ENCODE measurements around the gene FBLN1.
"Not testable (repeated sequence)": the region's sequence is repeated elsewhere in the genome, so short reads cannot be mapped to it uniquely, and the experiment has no call there.

The FBLN1 gene, protein sequence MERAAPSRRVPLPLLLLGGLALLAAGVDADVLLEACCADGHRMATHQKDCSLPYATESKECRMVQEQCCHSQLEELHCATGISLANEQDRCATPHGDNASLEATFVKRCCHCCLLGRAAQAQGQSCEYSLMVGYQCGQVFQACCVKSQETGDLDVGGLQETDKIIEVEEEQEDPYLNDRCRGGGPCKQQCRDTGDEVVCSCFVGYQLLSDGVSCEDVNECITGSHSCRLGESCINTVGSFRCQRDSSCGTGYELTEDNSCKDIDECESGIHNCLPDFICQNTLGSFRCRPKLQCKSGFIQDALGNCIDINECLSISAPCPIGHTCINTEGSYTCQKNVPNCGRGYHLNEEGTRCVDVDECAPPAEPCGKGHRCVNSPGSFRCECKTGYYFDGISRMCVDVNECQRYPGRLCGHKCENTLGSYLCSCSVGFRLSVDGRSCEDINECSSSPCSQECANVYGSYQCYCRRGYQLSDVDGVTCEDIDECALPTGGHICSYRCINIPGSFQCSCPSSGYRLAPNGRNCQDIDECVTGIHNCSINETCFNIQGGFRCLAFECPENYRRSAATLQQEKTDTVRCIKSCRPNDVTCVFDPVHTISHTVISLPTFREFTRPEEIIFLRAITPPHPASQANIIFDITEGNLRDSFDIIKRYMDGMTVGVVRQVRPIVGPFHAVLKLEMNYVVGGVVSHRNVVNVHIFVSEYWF

DNA sequence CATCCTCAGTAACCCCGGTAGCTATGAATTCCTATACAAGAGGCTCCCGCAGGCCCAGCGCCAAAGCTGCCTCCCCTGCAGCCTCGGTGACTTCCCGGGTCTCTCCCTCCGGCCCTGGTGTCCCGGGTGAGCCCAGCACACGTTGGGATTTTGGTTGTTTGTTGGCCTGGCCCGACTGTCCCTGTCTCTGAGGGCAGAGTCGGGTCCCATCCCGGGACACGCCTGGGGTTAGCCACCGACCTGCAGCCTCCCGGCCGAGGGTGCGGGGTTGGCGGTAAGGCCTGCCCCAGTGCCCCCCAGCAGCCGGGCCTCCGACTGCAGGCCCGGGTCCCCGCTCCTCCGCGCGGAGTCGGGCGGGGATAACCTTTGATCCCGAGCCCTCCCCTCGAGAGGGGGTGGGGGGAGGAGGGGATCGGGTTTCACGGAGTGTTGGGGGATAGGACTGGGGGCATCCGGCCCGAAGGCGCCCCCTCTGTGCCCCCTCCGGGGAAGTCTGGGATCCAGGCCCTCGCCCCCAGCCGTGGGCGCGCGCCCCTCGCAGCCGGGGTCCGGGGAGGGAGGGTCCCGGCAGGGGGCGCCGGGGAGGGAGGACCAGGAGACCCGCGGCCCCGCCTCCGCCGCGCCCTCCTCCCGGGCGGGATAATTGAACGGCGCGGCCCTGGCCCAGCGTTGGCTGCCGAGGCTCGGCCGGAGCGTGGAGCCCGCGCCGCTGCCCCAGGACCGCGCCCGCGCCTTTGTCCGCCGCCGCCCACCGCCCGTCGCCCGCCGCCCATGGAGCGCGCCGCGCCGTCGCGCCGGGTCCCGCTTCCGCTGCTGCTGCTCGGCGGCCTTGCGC, at the start of gene FBLN1:
FBLN1 (plus strand) TSS at position 669 of the 835 bp plus-strand sequence; CDS start at position 772, 103 bp downstream.
- DNase-seq (ENCODE audit: low read depth), result no peak

DNA sequence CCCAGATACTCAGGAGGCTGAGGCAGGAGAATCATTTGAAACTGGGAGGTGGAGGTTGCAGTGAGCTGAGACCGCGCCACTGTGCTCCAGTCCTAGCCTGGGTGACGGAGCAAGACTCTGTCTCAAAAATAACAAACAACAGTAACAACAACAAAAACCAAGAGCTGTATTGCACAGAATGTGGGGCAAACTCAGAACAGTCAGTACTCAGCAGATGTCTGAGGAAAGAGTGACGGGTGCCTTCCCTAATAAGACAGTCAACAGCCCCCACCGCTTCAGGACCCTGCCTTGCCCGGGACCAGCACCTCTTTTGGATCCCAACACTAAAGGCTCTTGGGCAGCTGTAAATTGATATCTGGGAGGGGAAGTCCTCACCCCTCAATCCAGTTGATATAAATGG, 48.9 kb upstream of the FBLN1 start:
- DNase-seq (ENCODE audit: low read depth), result no peak

DNA sequence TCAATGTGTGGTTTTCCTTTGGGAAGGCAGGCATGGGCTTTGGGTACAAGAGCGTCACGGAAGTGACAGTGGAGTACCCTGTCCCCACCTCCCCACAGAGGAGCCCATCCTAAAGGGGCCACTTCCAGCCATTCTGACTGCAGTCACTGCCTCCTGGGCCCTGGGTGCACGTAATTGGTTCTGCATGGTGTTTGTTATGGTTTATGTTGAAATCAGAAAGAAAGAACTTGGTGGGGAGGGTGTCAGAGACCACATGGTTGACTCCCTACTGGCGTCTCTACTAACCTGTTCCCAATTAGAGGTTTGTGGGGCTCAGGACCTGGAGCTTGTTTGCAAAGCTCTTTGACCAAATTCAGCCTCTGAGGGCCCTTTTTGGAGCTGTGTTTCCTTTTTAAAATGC, 48.4 kb upstream of the FBLN1 start:
- no peak for DNase-seq (ENCODE audit: low read depth)

DNA sequence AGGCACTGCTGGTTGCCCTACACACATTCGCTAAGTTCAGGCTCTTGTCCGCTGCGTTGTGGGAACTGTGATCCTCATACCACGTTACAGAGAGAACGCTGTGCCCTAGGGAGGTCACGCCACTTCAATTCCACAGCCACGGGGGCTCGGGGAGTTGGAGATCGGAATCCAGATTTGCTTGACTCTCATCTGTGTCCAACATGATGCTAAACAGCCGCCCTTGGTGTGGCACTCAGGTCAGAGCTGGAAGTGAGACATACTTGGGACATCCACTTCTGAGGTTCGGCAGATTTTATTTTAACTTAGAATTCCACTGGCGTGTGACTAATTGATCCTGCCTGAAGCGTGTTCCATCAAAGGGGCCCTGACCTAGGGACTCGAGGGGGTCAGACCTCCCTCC, 47.5 kb upstream of the FBLN1 start:
- no peak for DNase-seq (ENCODE audit: low read depth)

DNA sequence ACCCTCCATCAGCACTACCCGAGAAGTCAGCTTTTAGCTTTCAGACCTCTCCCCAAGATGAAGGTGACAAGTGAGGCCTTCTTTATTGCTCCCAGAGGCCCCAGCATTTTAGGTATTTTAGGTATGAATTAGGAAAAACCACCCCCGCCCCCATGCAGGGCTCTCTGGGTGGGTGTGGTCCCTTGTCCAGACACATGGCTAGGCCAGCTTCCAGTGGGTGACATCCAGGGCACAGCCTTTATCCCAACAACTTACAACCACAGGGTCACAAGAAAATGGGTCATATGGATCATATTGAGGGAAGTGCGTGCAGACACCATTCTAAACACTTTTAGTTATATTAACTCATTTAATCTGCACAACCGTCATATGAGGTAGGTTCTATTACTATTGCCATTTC, 47.1 kb upstream of the FBLN1 start:
- DNase-seq (ENCODE audit: low read depth), result no peak

DNA sequence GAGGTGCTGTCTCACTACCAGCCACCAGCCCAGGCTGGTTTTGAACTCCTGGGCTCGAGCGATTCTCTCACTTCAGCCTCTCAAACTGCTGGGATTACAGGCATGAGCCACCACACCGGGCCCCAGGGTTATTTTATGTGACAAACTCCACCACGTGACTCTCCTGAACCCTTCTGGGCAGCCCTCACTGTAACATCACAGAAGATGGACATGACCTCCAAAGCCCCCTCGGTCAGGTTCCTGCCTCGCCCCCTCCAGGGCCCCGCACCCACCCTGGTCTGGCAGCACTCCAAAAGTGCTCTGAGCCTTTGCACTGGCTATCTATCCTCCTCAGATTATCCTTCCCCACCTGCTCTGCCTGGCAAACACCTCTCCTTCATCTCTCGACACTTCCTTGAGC, 45.9 kb upstream of the FBLN1 start:
- DNase-seq (ENCODE audit: low read depth), result no peak

DNA sequence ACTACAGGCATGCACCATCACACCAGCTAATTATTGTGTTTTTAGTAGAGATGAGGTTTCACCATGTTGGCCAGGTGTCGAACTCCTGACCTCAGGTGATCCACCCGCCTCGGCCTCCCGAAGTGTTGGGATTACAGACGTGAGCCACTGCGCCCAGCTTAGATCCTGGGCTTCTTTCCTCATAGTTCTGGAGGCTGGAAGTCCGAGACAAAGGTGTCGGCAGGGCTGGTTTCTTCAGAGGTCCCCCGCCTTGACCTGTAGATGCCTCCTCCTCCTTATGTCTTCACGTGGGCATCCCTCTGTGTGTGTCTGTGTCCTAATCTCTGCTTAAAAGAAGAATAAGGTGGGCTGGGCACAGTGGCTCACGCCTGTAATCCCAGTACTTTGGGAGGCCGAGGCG, 44.2 kb upstream of the FBLN1 start:
- no peak for DNase-seq (ENCODE audit: low read depth)

DNA sequence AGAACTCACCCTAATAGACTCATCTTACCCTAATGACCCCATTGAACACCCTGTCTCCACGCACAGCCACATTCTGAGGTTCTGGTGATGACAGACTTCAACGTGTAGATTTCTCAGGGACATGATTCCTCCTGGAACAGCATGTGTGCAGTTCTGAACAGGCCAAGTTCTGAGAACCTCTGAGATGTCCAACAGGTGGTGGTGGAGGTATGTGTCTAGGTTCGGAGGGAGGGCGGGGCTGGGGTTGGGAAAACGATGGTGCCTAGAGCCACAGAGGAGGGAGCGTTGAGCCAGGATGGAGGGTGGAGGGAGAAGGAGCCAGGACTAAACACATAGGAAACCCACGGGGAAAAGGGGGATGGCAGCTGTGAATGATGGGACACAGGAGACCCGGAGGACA, 43.4 kb upstream of the FBLN1 start:
- no peak for DNase-seq (ENCODE audit: low read depth)

DNA sequence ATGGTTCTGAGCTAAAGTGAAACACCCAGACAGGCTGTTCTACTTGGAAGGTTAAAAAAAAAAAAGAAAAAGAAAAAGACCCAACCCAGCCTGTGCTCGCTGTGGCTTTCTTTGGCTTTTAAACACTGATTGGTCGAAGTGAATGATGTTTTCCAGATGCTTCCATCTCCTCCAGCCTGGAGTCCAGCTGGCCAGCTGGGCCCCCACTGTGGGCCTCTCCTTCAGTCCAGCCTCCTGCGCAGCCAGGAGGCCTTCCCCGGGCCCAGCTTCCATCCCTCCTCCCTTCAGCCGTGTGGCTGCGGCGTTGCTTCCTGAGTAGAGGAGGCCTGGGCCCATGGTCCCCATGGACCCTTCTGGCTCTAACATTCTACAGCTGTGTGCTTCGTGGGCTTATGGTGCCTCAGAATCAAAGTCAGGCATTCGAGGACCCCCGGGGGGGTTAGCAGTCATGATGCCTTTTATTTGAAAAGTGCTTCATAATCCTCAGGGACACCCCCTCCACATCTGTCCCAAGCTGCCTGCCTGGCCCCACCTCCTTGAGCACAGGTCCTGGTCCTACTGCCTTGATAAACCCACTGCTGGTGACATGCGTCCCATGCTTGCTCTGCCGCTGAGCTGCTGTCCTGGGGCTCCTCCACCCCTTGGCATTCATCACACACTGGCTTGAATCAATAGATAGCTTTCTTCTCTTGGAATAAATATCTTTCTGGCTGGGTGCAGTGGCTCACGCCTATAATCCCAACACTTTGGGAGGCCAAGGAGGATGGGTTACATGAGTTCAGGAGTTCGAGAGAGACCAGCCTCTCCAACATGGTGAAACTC, 42.2 kb upstream of the FBLN1 start:
- no peak for DNase-seq (ENCODE audit: low read depth)

DNA sequence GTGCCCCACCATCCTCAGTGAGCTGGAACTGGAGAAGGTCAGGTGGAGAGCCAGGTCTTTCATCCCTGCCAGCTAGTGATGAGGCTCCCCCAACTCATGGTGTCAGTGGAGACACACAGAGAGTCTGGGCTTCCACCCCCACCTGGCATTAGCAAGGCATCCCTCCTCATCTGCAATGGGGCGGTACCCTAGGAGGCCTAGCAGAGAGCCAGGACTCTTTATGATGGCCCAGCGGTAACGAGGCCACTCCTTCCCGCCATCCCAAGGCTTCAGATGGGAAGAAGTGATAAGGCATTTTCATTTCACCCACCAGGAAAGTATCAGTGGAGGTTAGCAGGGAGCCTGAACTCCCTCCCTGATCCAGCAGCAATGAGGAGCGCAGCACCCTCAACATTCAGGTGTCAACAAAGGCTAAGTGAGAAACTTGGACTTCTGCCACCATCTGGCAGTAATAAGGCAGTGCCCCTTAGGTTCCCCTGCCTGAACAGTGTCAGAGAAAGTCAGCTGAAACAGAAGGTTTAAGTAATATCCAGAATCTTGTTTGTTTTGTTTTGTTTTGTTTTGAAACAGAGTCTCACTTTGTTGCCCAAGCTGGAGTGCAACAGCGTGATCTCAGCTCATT, 40.5 kb upstream of the FBLN1 start:
- DNase-seq (ENCODE audit: low read depth), result no peak

DNA sequence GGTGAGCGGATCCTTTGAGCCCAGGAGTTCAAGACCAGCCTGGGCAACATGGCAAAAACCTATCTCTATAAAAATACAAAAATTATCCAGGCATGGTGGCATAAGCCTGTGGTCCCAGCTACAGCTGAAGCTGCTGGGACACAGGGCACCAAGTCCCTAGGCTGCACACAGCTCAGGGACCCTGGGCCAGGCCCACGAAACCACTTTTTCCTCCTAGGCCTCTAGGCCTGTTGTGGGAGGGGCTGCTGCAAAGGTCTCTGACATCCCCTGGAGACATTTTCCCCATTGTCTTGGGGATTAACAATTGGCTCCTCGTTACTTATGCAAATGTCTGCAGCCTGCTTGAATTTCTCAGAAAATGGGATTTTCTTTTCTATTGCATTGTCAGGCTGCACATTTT, 39.0 kb upstream of the FBLN1 start:
- not testable (repeated sequence) for DNase-seq (ENCODE audit: low read depth)

DNA sequence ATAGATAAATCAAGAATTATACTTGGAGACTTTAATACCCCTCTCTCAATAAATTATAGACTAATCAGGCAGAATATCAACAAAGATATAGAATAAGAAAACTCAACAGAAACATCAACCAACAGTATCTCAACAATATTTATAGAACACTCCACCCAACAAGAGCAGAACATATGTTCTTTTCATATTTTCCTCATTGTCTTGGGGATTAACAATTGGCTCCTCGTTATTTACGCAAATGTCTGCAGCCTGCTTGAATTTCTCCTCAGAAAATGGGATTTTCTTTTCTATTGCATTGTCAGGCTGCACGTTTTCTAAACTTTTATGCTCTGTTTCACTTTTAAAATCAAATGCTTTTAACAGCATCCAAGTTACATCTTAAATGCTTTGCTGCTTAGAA, 37.0 kb upstream of the FBLN1 start:
- no peak for DNase-seq (ENCODE audit: low read depth)

DNA sequence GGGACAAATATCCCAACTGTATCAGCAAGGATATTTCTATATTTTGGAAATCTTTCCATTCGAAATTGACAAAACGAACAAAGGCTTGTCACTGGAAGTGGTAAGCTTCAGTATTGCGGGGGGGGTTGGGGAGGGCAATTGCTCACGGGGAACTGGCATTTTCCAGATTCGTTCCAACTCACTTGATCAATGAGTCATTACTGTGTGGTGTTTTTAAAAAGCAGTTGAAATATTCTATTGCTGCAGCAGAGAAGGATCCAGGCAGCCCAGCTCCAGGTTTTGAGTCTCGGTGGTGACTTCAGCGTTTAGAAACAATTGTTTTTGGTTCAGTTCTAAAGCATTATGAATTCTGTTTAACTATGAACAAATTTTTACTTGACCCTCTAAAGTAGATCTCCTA, 33.8 kb upstream of the FBLN1 start:
- DNase-seq (ENCODE audit: low read depth), result peak; percentile 22

DNA sequence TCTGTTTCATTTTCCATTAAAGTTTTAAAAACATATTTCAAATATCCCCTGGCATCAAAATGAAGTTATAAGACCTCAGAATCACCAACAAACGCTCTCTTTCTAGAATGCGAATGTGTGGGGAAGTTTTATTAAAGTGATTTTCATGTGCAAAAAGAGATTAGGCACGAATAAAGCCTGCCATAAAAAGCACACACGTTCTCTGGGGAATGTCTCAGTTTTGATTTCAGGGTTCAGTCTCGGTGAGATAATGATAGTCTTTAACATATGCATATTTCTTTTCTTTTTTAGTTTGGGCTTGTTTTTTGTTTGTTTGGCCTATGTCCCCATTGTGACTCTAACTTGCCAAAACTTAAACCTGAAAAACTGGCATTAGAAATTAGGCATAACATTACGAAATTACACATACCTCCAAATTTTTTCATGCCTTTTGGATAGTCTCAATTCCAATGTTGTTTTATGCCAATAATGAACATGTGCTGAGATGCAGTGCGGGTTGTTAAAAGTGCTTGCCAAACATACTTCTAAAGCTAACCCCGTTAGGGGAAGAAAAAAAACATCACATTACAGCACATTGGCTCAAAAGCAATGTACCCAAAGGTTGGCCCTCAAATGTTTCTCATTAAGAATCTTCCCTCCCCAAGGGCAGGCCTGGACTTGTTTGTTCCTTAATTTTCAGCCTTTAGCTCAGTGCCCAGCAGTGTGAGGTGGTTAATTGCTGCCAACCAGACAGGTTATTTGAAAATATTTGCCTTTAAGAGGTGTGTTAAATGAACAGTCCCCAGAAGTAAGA, 33.2 kb upstream of the FBLN1 start:
- DNase-seq (ENCODE audit: low read depth), result no peak

DNA sequence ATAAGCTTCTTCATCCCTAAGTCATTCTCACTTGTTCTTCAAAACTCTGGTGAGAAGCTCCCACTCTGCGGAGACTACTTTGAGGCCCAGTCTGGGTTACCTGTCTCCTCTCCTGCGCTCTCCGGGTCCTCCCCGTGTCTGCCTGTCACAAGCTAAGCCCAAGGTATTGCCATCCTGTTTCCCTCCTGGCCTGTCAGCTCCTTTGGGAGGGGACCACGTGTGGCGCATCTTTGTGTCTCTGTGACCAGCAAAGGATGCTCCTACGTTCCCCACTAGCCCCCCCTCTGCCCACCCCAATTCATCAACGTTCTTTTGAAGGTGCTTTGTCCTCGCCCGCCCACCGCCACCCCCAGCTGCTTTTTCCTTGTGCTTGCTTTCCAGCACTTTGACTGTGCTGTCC, 31.8 kb upstream of the FBLN1 start:
- no peak for DNase-seq (ENCODE audit: low read depth)

DNA sequence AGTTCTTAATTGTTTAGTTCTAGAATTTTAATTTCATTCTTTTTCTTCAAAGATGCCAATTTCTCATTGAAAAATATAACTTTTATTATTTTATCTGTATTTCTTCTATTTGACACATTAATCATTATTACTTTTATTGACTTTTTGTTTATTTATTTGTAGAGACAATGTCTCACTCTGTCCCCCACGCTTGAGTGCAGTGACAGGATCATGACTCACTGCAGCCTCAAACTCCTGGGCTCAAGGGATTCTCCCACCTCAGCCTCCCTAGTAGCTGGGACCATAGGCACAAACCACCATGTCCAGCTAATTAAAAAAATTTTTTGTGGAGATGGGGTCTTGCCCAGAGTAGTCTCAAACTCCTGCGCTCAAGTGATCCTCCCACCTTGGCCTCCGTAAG, 30.3 kb upstream of the FBLN1 start:
- no peak for DNase-seq (ENCODE audit: low read depth)

DNA sequence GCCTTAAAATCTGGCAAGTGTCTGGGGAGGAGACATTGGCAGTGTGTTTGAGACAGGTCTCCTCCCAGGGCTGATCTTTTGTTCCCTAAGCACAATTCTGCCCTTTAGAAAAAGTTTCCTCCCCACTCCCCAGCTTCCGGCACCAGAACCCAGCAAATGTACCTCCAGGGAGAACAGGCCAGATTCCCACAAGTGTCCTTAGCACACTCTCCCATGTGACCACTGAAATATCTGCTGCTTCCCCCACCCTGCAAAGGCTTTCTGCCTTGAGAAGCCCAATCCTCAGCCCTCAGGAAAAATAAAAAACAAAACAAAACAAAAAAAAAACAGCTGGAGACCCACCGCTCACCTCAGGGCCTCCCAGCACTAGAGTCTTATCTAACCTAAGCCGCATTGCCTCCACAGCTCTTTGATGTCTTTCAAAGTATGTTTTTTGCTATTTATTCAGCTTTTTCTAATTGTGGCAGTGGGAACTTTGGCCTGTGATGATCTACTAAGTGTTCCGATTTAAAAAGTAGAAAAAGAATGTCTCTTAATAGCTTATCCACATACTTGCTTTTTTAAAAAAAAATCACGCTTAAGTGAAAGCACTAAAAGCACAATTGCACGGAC, 29.0 kb upstream of the FBLN1 start:
- no peak for DNase-seq (ENCODE audit: low read depth)

DNA sequence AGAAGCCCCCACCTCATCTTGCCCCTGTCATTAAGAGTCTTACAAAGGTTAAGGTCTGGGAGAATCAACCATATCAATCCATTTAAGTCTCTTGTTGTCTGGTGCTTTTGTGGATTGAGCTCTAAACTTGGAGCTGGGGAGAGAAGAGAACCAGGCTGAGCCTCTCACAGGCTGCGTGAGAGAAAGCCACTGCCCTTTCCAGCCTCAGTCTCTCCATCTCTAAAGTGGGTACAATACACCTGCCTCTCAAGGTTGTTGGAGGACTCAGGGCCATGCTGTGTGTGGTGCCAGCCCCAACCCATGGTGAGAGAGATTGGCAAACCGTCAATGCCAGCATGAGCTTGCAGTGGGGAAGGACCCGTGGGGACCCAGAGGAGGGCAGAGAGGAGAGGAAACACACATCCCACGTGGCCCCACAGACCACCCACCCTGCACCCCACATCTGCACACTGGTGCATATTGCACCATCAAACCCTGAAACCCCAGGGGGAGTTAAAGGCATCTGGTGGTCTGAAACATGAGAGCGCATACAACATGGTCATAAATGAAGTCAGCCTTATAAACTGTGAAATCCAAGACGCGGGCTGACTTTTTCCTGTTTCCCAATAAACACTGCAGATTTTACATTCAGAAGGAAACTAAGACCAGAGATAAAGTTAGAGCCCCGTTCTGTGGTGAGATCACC, 27.5 kb upstream of the FBLN1 start:
- DNase-seq (ENCODE audit: low read depth), result no peak

DNA sequence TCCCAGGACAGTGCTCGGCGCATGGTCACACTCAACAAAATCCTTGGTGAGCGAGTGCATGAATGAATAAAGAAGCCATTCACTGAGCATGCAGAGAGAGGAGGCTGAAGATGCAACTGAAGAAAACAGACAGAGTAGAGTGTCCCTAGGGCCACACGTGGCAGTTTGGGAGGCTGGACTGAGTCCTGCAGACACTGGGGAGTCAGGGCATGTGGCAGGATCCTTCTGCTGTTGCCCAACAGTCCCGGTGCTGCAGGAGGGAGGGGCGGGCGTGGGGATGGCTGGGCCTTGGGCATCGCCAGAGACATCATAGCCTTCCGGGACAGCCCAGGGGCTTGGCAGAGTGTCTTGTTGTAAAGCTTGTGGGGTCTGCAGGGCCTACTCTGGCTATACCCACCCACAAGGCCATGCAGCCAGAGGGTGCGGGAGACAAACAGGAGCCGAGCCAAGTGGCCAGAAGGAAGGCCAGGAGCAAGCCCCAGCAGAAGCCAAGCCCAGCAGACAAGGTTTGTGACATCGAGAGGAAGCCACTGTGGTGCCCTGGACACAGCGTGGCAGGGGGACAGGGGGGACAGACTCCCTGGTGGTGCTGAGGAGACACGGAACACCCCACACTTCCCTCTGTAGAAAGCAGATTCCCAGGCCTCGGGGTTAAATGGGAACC, 26.7 kb upstream of the FBLN1 start:
- DNase-seq (ENCODE audit: low read depth), result no peak
